ENCODE data around the gene AMTN. TPM values are rescaled to one million over a fixed set of nuclear protein-coding genes. Genes with fewer than 3 reads are reported as not detected.
"Not testable (repeated sequence)": the region's sequence is repeated elsewhere in the genome, so short reads cannot be mapped to it uniquely, and the experiment has no call there.

AMTN gene, protein sequence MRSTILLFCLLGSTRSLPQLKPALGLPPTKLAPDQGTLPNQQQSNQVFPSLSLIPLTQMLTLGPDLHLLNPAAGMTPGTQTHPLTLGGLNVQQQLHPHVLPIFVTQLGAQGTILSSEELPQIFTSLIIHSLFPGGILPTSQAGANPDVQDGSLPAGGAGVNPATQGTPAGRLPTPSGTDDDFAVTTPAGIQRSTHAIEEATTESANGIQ
- not detected for total RNA-seq

- Histone ChIP-seq H3K27me3 (ENCODE audit: control insufficient read depth in 3 of 3, insufficient read depth in 3 of 3, low read length in 3 of 3) (no peaks in the 10 kb centered on the region), H3K27ac (ENCODE audit: low read depth, low read length) (no peak within 1 kb of the TSS), H3K4me1 (ENCODE audit: control insufficient read depth in 3 of 3, insufficient read depth in 3 of 3, low read length in 3 of 3) (no peaks in the 10 kb centered on the region), H3K4me3 (ENCODE audit: low read length in 3 of 3) (no peak within 1 kb of the TSS), H3K9me3 (ENCODE audit: control insufficient read depth in 3 of 3, low read length in 3 of 3) (no peaks in the 10 kb centered on the region), H3K9ac (ENCODE audit: low read depth in 1 of 3, low read length in 3 of 3) (no peak within 1 kb of the TSS), H3K36me3 (ENCODE audit: control insufficient read depth in 3 of 3, insufficient read depth in 3 of 3, low read length in 3 of 3) (no peaks in the 10 kb centered on the region)
Observed at GRCh38 chr4:70518269-70518668, at the start of gene AMTN. TSS of gene AMTN (plus strand) at chr4:70518569. CDS start at chr4:70518778, 209 bp downstream.

DNA sequence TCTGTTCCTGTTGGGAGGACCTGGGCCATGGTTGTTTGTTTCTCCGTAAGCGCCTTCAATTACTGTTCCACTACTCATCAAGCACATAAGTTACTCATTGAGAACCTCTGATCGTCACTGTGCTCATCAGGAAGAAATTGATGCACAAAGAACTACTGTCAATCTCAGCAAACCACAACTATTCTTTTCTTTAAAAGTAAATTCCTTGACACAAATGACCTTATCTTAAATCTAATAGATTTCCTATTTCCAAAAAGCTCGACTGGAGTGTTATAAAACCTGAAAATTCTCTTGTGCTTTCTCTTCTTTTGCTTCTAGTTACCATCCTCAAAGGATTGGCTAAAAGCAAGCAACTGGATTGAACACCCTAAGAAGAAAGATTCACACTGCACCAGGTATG is 46.5 kb upstream of the AMTN start, which contains the start of gene MUC7:
TSS of gene MUC7 (plus strand) at position 301 of the 400 bp plus-strand sequence. CDS start 1,825 bp downstream, outside the sequence.
- Histone ChIP-seq H3K4me1 (ENCODE audit: control insufficient read depth in 3 of 3, insufficient read depth in 3 of 3, low read length in 3 of 3) (no peaks in the 10 kb centered on the region), H3K4me3 (ENCODE audit: low read length in 3 of 3) (no peak within 1 kb of the TSS), H3K27me3 (ENCODE audit: control insufficient read depth in 3 of 3, insufficient read depth in 3 of 3, low read length in 3 of 3) (no peaks in the 10 kb centered on the region)

GRCh38 chr4:70473679-70474078 is 44.7 kb upstream of the AMTN start:
- Histone ChIP-seq H3K27ac (ENCODE audit: low read depth, low read length) (no peak overlapping the region), H3K4me1 (ENCODE audit: control insufficient read depth in 3 of 3, insufficient read depth in 3 of 3, low read length in 3 of 3) (no peaks in the 10 kb centered on the region), H3K27me3 (ENCODE audit: control insufficient read depth in 3 of 3, insufficient read depth in 3 of 3, low read length in 3 of 3) (no peaks in the 10 kb centered on the region), H3K9ac (ENCODE audit: low read depth in 1 of 3, low read length in 3 of 3) (no peak overlapping the region), H3K9me3 (ENCODE audit: control insufficient read depth in 3 of 3, low read length in 3 of 3) (no peaks in the 10 kb centered on the region), H3K4me3 (ENCODE audit: low read length in 3 of 3) (no peak overlapping the region), H3K36me3 (ENCODE audit: control insufficient read depth in 3 of 3, insufficient read depth in 3 of 3, low read length in 3 of 3) (no peaks in the 10 kb centered on the region)

More for the DNA sequence above, 46.5 kb upstream of the AMTN start, which contains the start of gene MUC7:
- H3K36me3 ChIP-seq (ENCODE audit: control insufficient read depth in 3 of 3, insufficient read depth in 3 of 3, low read length in 3 of 3): no peaks in the 10 kb centered on the region
- H3K9me3 ChIP-seq (ENCODE audit: control insufficient read depth in 3 of 3, low read length in 3 of 3): no peaks in the 10 kb centered on the region
- H3K9ac ChIP-seq (ENCODE audit: low read depth in 1 of 3, low read length in 3 of 3): no peak within 1 kb of the TSS
- H3K27ac ChIP-seq (ENCODE audit: low read depth, low read length): no peak within 1 kb of the TSS

GRCh38 chr4:70488748-70489147 is 29.6 kb upstream of the AMTN start:
- no peak overlapping the region for H3K27ac ChIP-seq (ENCODE audit: low read depth, low read length)
- no peaks in the 10 kb centered on the region for H3K4me1 ChIP-seq (ENCODE audit: control insufficient read depth in 3 of 3, insufficient read depth in 3 of 3, low read length in 3 of 3)
- no peak overlapping the region for H3K4me3 ChIP-seq (ENCODE audit: low read length in 3 of 3)
- H3K9me3 ChIP-seq (ENCODE audit: control insufficient read depth in 3 of 3, low read length in 3 of 3): no peaks in the 10 kb centered on the region
- no peaks in the 10 kb centered on the region for H3K36me3 ChIP-seq (ENCODE audit: control insufficient read depth in 3 of 3, insufficient read depth in 3 of 3, low read length in 3 of 3)
- no peak overlapping the region for H3K9ac ChIP-seq (ENCODE audit: low read depth in 1 of 3, low read length in 3 of 3)
- no peaks in the 10 kb centered on the region for H3K27me3 ChIP-seq (ENCODE audit: control insufficient read depth in 3 of 3, insufficient read depth in 3 of 3, low read length in 3 of 3)

- Histone ChIP-seq H3K9me3 (ENCODE audit: control insufficient read depth in 3 of 3, low read length in 3 of 3) (no peaks in the 10 kb centered on the region), H3K27ac (ENCODE audit: low read depth, low read length) (no peak overlapping the region), H3K4me1 (ENCODE audit: control insufficient read depth in 3 of 3, insufficient read depth in 3 of 3, low read length in 3 of 3) (no peaks in the 10 kb centered on the region), H3K9ac (ENCODE audit: low read depth in 1 of 3, low read length in 3 of 3) (no peak overlapping the region), H3K4me3 (ENCODE audit: low read length in 3 of 3) (no peak overlapping the region), H3K27me3 (ENCODE audit: control insufficient read depth in 3 of 3, insufficient read depth in 3 of 3, low read length in 3 of 3) (no peaks in the 10 kb centered on the region), H3K36me3 (ENCODE audit: control insufficient read depth in 3 of 3, insufficient read depth in 3 of 3, low read length in 3 of 3) (no peaks in the 10 kb centered on the region)
Observed at GRCh38 chr4:70496231-70496630, 22.1 kb upstream of the AMTN start.

DNA sequence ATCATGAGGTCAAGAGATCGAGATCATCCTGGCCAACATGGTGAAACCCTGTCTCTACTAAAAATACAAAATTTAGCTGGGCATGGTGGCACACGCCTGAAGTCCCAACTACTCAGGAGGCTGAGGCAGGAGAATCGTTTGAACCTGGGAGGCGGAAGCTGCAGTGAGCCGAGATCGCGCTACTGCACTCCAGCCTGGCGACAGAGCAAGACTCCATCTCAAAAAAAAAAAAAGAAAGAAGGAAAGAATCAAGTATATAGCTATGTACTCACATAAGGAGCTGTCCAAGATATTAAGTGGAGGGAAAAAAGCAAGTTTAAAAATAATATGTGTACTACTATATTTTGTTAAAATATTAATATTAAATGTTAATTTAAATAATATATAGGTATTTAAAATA is 16.5 kb upstream of the AMTN start:
- H3K36me3 ChIP-seq (ENCODE audit: control insufficient read depth in 3 of 3, insufficient read depth in 3 of 3, low read length in 3 of 3); H3K9me3 ChIP-seq (ENCODE audit: control insufficient read depth in 3 of 3, low read length in 3 of 3); H3K4me1 ChIP-seq (ENCODE audit: control insufficient read depth in 3 of 3, insufficient read depth in 3 of 3, low read length in 3 of 3); H3K9ac ChIP-seq (ENCODE audit: low read depth in 1 of 3, low read length in 3 of 3); H3K27me3 ChIP-seq (ENCODE audit: control insufficient read depth in 3 of 3, insufficient read depth in 3 of 3, low read length in 3 of 3); H3K4me3 ChIP-seq (ENCODE audit: low read length in 3 of 3); H3K27ac ChIP-seq (ENCODE audit: low read depth, low read length): not testable (repeated sequence)

DNA sequence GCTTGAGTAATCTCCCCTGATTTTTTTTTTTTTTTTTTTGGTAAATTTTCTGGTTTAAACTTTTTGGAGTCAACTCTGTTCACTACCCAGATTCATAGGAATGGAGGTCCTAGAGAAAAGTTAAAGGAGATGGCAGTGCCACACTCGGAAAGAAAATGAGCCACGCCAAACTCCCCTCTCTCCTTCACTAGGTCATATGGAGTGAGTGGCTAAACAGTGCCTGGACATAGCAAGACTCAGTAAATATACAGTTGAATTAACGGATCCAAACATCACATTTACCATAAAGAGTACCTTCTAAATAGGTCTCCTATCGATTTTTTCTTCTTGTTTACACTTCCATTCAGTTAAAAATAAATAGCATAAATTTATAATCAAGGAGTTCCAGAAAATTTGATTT is 13.6 kb upstream of the AMTN start:
- Histone ChIP-seq H3K36me3 (ENCODE audit: control insufficient read depth in 3 of 3, insufficient read depth in 3 of 3, low read length in 3 of 3) (no peaks in the 10 kb centered on the region), H3K27ac (ENCODE audit: low read depth, low read length) (no peak overlapping the region), H3K27me3 (ENCODE audit: control insufficient read depth in 3 of 3, insufficient read depth in 3 of 3, low read length in 3 of 3) (no peaks in the 10 kb centered on the region), H3K4me1 (ENCODE audit: control insufficient read depth in 3 of 3, insufficient read depth in 3 of 3, low read length in 3 of 3) (no peaks in the 10 kb centered on the region), H3K9me3 (ENCODE audit: control insufficient read depth in 3 of 3, low read length in 3 of 3) (no peaks in the 10 kb centered on the region), H3K9ac (ENCODE audit: low read depth in 1 of 3, low read length in 3 of 3) (no peak overlapping the region), H3K4me3 (ENCODE audit: low read length in 3 of 3) (no peak overlapping the region)

DNA sequence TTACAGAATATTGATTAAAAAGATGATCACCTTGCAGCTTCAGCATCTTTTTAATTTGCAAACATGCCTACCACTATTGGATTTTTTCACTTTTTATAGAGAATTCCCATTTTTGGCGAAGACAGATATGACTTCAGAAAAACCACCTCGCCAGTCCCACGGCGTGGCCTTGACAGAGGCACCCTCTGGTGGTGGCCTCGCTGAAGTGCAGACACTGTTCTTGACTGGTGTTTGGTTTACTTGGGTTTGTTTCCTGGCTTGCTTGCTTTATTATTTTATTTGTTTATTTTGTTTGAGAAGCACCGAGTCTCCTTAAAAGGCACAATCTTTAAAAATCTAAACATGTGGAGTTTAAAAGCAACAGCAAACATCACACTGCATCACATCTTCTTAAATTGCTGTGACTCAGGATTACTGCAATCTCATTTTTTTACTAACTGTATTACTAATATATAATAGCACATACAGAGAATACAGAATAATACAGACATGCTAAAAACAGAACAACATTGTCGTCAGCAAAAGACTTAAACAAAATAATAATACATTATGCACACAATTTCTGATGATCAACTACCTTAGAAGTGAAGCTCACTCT is 13.1 kb upstream of the AMTN start:
- Histone ChIP-seq H3K9me3 (ENCODE audit: control insufficient read depth in 3 of 3, low read length in 3 of 3) (no peaks in the 10 kb centered on the region), H3K4me1 (ENCODE audit: control insufficient read depth in 3 of 3, insufficient read depth in 3 of 3, low read length in 3 of 3) (no peaks in the 10 kb centered on the region), H3K4me3 (ENCODE audit: low read length in 3 of 3) (no peak overlapping the region), H3K27me3 (ENCODE audit: control insufficient read depth in 3 of 3, insufficient read depth in 3 of 3, low read length in 3 of 3) (no peaks in the 10 kb centered on the region), H3K36me3 (ENCODE audit: control insufficient read depth in 3 of 3, insufficient read depth in 3 of 3, low read length in 3 of 3) (no peaks in the 10 kb centered on the region), H3K9ac (ENCODE audit: low read depth in 1 of 3, low read length in 3 of 3) (no peak overlapping the region), H3K27ac (ENCODE audit: low read depth, low read length) (no peak overlapping the region)

DNA sequence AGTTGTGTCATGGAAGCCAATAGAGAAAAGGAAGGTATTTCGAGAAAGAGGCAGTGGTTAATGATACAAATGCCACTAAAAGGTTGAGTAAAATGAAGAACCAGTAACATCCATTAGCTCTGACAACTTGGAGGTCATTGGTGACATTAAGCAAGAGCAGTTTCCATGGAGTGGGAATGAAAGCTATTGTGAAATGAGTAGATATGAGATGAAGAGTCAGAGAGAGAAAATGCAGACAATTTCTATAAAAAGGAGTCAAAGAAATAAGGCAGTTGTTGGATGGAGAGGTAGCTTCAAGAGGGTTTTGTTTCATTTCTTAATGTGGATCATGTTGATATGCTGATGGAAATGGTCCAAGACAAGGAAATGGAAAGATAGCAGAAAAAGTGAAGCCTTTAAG is 9.6 kb upstream of the AMTN start:
- Histone ChIP-seq H3K27ac (ENCODE audit: low read depth, low read length) (no peak overlapping the region), H3K4me1 (ENCODE audit: control insufficient read depth in 3 of 3, insufficient read depth in 3 of 3, low read length in 3 of 3) (no peaks in the 10 kb centered on the region), H3K4me3 (ENCODE audit: low read length in 3 of 3) (no peak overlapping the region), H3K36me3 (ENCODE audit: control insufficient read depth in 3 of 3, insufficient read depth in 3 of 3, low read length in 3 of 3) (no peaks in the 10 kb centered on the region), H3K9me3 (ENCODE audit: control insufficient read depth in 3 of 3, low read length in 3 of 3) (no peaks in the 10 kb centered on the region), H3K27me3 (ENCODE audit: control insufficient read depth in 3 of 3, insufficient read depth in 3 of 3, low read length in 3 of 3) (no peaks in the 10 kb centered on the region), H3K9ac (ENCODE audit: low read depth in 1 of 3, low read length in 3 of 3) (no peak overlapping the region)

DNA sequence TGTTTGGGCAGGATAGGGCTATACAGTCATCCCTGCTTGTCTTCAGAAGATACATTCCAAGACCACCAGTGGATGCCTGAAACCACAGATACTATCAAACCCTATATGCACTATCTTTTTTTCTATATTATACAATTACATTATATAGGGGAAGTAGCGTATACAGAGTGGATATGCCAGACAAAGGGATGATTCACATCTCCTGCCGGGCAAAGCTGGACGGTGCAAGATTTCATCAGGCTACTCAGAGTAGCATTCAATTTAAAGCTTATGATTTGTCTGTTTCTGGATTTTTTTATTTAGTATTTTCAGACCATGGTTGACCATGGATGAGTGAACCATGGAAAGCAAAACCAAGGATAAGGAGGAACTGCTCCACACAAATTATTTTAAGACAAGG is 7.0 kb upstream of the AMTN start:
- no peaks in the 10 kb centered on the region for H3K9me3 ChIP-seq (ENCODE audit: control insufficient read depth in 3 of 3, low read length in 3 of 3)
- H3K27me3 ChIP-seq (ENCODE audit: control insufficient read depth in 3 of 3, insufficient read depth in 3 of 3, low read length in 3 of 3): no peaks in the 10 kb centered on the region
- H3K27ac ChIP-seq (ENCODE audit: low read depth, low read length): no peak overlapping the region
- H3K4me3 ChIP-seq (ENCODE audit: low read length in 3 of 3): no peak overlapping the region
- no peaks in the 10 kb centered on the region for H3K36me3 ChIP-seq (ENCODE audit: control insufficient read depth in 3 of 3, insufficient read depth in 3 of 3, low read length in 3 of 3)
- H3K4me1 ChIP-seq (ENCODE audit: control insufficient read depth in 3 of 3, insufficient read depth in 3 of 3, low read length in 3 of 3): no peaks in the 10 kb centered on the region
- no peak overlapping the region for H3K9ac ChIP-seq (ENCODE audit: low read depth in 1 of 3, low read length in 3 of 3)

Data from skeletal muscle tissue (tissue), 4 donors.